Renal cortical epithelial cell (primary cell): ENCODE data around the gene ITGB5. TPM values are rescaled to one million over a fixed set of nuclear protein-coding genes. Genes with fewer than 3 reads are reported as not detected.
"Not testable (repeated sequence)": the region's sequence is repeated elsewhere in the genome, so short reads cannot be mapped to it uniquely, and the experiment has no call there.

Source experiments
- DNase-seq: peaks from one replicate; pipeline ENCODE4 v3.0.0-alpha.2; 2011; ENCODE audit warnings: low read depth
- total RNA-seq: library from RNA; depleted of rRNA; stranded (reverse); fragments of >200 nt; gene quantifications from 2 replicates; pipeline ENCODE4 v1.2.3, GENCODE V29; 2014

ITGB5 gene
- total RNA-seq, 1 donor from 2014 or later = 304 TPM

DNA sequence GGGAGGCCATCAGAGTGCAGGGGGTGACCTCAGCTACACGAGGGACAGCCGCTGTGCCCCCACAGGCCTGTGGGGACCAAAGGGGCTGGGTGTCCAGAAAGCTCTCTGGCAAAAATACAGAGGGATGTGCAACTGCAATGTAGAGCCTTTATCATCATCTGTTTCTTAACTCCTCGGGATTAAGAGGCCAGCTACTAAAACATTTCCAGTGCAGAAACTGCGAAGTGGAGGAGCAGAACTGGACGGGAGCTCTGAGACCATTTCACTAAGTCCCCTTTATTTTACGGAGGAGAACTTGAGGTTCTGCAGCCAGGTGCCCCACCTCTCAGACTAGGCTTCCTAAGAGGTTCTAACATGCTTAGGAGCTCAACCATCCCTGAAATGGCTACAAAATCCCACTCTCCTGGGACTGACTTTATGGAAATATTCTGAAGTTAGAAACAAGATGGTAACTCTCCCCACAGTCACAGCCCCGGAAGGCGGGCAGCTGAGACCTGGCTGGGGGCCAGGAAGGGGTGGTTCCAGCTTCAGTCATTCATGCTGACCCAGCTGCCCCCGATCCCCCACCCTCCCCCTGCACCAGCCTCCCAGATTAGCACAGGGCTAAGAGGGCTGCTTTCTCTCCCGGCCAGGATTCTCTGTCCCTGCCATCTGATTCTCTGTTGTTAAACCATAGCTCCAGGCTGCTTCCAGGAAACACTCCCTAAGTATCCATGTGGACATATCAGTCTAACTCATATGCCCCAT, 116.7 kb downstream of the ITGB5 start:
- DNase-seq = no peak

DNA sequence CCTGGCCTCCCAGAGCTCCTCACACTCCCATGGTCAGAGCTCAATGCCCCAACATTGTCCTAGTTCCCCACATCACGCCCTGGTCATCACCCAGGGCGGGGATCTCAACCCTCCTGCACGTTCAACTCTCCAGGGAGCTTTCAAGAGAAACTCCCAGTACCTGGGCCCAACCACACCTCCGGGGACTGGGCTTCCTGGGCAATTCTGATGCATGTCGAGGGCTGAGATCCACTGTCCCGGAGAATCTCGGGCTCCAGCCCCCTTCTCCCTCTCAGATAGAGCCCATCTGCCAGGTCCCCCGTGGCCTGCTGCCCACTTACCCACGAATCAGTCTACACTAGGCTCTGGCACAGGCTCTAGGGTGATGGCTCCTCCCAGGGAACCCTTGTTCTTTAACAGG, 117.7 kb downstream of the ITGB5 start:
- DNase-seq = no peak

DNA sequence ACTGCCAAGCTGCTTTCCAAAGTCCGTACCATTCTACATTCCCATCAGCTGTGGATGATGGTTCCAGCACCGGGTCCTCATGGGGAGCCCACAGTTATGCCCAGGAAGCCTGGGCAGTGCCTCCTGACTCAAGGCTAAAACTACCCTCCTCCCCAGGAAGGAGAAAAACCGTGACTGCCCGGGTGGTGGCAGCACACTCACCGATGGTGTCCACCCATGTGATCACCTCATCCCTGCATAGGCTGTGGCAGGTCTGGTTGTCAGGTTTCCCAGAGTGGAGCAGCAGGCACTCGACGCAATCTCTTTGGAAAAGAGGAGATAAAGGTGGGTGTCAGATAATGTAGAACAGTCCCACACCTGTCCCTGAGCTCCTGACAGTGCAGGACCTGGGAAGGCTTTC, 118.4 kb downstream of the ITGB5 start:
- no peak for DNase-seq

DNA sequence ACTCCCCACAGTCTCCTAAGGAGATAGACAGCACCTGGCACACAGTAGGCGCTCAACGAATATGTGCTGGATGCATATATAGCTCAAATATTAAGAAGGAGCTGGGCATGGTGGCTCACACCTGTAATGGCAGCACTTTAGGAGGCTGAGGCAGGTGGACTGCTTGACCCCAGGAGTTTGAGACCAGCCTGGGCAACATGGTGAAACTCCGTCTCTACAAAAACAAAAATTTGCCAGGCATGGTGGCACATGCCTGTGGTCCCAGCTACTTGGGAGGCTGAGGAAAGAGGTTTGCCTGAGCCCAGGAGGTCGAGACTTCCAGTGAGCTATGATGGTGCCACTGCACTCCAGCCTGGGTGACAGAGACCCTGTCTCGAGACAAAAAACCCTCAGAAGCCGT, 119.5 kb downstream of the ITGB5 start:
- DNase-seq = no peak

DNA sequence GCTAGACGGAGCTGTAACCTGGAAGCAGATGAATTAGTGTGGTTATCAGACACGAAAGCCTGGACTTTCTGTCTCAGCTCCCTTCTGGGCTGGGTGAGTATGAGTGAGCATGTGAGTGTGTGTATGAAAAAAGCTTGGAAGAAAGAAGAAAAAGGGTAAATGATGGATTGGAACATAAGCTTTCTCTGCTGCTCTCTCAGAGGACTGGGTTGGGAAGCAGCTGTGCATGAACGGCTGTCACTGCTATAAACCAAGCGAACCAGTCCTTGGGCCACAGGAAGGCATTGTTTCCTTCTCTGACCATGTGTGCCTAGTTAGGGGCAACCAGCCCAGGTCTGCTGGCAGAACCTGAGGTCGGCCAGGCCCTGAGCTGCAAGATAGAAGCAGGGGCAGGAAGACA, 119.9 kb downstream of the ITGB5 start:
- no peak for DNase-seq

DNA sequence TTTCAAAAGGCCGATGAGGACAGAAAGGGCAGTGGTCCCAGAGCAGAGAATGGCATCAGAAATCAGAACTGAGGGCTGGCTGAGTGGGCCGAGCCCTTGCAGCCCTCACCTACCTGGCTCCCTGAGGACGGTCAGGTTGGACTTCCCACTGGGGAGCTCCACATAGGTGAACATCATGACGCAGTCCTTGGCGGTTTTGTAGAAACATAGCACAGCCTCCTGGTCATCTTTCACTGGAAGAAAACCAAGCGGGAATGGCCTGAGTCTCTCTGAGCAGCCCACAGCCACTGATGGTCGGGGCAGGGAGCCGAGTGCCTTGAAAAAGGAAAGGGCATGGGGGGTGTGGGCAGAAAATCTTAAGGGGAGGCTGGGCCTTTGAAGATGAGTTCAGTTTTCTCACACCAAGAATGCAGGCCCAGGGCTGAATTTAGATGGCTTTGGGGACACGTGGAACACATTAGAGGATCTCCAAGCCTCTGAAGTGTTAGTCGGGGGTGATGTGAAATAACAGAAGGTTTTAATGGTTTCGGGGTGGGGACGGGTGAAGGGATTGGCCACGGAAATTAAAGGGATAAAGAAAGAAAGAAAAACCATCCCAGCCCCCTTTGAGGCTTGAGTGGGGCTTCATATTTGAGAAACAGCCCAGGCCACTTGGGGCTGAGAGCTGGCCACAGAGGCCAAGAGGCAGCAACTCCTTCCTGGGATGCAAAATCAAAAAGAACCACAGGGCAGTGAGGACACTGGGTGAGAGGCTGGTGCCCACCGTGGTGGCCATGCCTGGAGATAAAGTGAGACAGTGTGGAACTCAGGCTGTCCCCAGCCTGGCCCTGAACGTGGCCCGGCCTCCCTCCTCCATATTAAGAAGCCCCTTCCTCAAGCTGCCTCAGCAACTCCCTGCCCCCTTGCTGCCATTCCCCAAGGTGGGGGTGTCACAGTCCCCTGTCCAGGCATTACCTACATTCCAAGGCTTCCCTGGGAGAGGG, 120.8 kb downstream of the ITGB5 start:
- no peak for DNase-seq

DNA sequence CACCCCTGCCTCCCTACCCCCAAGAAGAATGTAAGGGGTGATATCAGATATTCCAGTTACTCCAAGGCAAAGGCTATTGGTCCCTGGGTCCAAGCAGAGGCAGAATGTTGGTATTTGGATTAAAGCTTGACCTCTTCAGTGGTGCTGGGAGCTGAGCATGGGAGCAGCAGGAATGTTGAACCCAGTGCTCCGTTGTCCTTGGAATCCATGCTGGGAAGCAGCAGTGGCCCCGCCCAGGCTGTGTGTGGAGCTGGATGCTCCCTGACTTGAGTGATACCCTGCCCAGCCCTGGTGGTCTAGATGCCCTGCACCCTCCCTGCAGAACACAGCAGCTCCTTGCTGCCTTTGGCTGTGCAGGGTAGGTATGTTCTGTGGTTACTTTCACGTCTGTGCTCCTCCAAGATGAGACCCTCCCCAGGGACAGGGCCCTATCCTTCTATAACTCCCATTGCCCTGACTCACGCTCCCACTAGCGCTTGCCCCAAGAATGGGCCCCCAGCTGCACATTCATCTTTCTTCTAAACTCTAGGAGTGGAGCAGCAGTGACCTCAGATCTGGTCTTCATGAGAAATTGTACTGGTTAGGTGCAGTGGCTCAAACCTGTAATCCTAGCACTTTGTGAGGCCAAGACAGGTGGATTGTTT, 121.8 kb downstream of the ITGB5 start:
- no peak for DNase-seq

DNA sequence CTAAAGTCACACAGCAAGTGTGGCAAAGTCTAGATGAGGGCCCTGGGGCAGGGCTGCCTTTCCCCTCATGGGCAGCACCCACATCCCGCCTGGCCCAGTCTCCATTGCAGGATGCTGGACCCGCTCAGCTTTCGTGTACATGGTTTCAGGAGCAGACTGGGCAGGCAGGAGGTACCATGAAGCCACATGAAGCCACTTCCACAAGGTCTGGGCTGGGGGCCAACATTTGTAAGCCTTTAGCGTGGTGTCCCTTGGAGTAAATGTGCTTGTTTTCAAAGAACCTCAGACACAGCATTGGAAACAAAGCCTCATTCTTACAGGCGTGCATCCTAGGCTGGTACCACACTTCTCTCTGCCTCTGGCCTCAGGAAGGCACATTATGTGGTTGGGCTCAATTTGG, 122.4 kb downstream of the ITGB5 start:
- no peak for DNase-seq

DNA sequence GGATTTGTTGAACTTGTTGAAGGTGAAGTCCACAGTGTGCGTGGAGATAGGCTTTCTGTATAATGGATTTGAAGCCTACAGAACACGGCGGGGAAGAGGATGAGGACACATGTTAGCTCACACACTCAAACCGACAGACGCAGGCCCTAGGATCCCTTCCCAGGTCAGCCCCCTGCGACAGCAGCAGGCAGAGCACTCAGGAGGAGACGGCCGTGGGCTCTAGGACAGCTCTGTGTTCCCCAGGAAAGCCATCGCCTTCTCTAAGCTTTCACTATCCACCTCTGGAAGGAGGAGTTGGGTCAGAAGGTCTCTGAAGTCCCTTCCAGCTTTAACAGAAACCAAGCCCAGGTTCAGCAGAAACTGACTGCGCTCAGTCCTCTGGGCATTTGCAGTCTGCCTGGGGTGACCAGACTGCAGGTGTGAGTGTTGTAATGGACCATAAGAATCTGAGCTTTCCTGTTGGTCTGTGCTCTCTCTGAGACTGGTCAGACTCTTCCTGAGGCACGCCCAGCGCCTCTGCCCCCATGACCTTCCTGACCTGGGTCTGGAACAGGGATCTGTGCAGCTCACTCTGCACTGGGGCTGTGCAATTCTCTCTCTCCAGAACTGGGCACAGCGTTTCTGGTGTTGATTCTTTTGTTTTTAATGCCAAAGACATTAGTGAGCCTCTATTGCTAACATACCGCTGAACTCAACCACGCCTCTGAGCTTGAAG, 123.4 kb downstream of the ITGB5 start:
- no peak for DNase-seq

DNA sequence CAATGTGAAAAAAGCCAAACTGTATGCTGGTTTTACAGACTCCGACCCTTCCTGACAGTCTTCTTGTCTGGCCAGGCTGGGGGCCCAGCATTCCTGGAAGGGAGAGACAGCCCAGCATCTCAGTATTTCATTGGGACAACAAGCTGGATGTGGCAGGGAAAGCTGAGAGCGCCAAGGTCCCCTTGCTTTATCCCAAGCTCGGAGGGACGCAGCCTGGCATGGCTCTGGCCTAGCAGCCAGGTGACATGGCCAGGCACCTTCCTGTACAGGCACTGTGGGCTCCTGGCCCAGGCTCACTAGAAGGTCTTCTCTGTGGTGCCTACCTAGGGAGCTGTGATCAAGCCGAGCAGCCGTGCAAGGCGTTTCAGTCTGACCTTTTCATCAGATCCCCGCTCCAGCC, 124.0 kb downstream of the ITGB5 start:
- DNase-seq = no peak

DNA sequence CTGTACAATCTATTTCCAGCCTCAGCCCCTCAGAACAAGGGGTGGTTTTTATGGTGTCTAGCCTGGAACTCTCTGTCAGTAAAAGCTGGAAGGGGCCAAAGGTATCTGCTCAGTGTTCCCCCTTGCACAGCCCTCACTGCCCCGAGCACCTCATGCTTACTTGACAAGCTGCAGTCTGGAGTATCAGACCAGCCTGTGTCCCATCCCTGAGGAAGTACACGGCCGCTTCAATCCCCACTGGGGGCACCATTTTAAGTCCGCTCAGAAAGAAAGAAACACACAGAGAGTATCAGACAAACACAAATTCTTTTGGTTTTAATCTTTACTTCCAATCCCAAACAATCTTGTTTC, 124.5 kb downstream of the ITGB5 start:
- no peak for DNase-seq

DNA sequence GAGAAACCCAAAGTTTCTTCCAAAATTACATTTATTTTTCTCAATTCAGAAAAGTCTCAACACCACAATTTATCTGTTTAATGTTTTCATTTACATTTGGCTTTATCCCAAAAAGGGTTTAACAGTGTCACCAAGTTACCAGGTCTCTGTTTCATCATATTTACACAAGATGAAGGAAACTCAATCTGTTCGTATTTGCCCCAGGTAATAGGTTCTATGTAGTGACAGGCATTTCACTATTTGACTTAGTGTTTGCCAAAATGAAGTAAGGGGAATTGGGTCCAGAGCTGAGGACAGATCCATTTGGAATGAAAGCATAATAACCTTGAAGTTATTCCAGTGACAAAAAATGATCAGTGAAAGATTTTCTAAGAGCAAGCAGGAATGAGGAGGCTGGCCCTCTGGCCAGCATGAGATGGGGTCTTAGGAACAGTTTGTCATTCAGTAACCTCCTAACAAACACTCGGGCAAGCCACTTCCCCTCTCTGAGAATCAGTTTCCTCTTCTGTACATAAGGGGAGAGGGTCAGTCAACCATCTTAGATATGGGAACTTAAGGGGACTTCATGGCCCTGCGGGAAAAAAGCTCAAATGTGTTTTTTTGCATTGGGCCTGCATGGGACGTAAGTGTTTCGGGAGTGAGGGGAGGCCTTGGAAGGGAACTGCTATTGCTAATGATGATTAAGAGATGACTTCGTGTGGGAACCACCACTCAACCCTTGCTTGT, 125.1 kb downstream of the ITGB5 start:
- no peak for DNase-seq

DNA sequence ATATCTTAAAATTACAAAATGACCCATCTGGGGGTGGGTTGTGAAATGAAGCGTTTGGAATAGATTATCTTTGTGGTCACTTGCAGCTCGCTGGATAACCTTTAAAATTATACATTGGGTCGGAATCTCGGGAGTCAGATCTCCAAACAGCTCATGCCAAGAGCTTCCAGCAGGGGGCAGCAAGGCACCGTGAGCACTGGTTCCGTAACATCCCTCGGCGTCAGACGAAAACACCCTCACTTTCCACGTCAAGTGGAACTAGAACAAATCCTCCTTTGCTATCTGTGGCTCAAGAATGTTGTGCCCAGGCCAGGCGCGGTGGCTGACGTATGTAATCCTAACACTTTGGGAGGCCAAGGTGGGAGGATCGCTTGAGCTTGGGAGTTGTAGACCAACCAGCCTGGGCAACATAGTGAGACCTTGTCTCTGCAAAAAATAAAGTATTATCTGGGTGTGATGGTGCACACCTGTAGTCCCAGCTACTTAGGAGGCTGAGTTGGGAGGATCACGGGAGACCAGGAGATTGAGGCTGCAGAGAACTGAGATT, 125.8 kb downstream of the ITGB5 start:
- DNase-seq = peak; percentile 62

DNA sequence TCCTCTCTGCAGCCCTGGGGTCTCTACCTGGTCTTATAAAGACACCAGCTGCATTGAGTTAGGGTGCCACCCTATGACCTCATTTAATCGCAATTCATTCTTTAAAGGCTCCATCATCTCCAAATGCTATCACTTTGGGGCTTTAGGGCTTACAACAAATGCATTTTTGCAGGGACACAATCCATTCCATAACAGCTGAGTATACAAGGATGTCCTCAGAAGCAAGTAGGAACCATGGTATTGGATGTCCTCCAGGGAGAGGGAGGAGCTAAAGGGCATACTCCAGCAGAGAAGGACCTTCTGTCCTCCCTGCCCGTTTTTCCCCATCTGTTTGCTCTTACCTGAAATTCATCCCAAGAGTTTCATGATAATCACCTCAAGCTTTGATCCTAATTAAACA, 126.6 kb downstream of the ITGB5 start:
- no peak for DNase-seq

DNA sequence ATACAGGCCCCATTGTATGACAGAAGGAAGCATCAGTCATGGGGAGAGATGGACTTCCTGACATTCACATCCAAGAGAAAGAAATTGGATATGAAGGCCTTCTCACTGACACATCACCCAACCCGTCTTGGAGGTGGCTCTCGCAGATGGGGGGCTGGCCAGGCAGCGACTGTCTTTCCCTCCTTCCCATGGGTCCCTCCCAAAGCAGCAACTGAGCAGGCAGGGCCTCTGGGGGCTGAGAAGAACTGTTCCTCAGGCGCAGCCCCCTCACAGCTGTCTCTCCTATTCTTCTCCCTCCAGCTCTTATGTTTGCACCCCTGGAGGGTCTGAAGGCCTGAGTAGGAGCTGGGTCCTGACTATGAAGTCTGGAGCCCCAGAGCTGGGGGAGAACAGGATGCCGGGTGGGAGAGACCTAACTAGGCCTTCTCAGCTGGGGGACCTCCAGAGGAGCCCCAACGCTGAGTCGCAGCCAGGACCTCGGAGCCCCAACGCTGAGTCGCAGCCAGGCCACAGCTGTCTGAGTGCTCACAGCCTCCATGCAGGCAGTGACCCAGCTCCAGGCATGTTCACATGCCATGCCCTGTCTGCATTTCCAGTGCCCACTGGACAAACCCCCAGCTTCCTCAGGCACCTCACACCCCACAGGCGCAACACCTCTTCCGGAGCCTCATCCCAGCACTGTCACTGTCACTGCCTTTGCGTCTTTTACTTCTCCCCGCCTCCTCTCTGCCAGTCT, 127.3 kb downstream of the ITGB5 start:
- DNase-seq = no peak

DNA sequence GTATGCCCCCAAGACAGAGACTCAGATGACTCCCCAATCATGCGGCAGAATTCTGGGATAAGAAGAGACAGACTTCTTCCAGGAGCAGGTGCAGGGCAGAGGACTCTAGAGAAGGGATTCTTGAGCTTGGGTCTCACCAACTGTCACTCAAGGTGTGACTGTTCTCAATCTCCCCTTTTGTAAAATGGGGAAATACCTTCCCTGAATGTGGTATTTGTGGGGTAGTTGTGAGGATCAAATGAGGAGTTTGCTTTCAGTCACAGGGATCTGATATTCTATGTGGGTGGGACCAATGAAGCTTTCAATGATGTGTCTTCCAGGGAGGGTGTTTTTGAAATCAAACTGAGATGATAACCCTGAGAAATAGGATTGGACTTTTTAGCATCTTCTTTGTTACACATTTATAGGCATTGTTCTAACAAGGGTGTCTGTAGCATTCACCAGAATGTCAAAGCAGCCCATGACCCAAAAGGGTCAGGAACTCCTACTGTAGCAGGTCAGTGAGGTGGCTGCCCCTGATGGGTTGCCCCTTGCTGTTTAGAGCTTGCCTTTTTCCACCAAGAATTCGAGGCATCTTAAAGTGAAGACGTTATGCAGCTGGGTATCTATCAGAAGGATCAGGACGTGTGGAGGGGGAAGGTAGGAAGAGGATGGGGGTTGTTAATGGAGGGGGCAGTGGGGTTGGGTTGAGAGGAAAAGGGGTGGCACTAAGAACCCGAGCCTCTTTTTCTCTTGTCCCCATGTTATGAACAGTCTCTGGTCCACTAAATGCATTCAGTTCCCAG, 128.1 kb downstream of the ITGB5 start:
- no peak for DNase-seq

DNA sequence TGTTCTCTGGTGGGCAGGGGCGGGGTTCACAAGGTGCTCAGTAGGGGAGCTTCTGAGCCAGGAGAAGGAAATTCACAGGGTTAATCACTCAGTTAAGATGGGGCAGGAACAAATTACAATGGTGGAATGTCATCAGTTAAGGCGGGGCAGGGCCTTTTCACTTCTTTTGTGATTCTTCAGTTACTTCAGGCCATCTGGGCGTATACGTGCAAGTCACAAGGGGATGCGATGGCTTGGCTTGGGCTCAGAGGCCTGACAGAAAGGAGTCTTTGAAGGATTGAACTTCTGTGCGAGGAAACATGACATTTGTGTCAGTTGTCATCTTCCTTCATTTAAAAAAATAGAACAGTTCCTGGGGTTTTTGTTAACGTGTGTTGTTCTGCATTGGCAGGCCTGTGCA, 129.2 kb downstream of the ITGB5 start:
- DNase-seq = not testable (repeated sequence)

DNA sequence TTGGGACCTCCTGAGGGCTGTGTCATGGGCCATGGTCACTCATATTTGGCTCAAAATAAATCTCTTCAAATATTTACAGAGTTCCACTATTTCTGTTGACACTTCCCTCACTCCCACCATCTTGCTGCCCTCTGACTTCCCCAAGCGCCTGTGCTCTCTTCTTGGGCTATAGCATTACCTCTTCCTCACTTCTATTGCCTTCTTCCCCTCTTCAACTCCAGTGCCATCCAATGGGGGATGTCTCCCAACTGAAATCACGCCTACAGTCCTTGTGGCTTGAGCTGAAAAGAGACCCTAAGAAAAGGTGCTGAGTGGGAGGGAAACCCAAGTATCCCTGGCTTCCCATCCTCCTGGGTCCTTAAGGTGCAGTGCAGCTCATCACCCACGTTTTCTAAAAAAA, 135.1 kb downstream of the ITGB5 start:
- no peak for DNase-seq

DNA sequence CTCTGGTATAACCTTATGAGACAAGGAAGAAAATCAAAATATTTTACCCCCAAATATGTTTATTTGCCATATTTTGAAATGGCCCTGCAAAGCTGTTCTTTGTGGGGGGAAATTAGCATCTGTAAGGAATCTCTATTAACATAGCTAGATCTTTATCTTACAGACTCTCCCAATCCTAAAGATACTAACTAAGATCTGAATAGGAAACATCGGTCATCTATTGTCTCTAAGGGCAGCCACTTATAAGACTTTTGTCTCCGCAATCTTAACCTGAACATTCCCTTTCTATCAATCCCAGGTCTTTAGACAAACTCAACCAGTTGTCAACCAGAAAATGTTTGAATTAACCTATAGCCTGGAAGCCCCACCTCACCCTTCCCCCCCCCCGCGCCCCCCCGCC, 135.7 kb downstream of the ITGB5 start:
- no peak for DNase-seq
